ENCODE data around the gene DNAJB4. TPM values are rescaled to one million over a fixed set of nuclear protein-coding genes. Genes with fewer than 3 reads are reported as not detected.

Gene DNAJB4
- total and polyA plus RNA-seq, 2 of the 8 experiments (the other 6 are each of a cell fraction or from before 2014, with no cell fraction given) = 6.6 to 21.8 TPM

DNA sequence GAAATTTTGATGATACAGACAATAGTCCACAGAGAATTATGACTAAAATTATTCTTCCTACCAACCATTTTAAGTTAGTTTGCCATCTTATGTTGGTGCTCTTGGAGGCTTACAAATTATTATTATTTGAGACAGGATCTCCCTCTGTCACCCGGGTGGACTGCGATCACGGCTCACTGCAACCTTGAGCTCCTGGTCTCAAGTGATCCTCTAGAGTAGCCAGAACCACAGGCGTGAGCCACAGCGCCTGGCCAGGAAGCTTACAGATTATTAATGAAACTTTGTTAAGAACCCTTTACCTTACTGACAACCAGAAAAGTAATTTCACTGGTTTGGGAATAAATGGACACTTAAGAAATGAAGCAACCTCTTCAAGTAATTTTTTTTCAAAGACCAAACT, 8.0 kb upstream of the DNAJB4 start:
- H3K18ac ChIP-seq (ENCODE audit: extremely low read depth, low read length) = no peak overlapping the region
- H2AFZ ChIP-seq (ENCODE audit: low read length) = no peak overlapping the region
- no peak overlapping the region for H2BK12ac ChIP-seq (ENCODE audit: low read depth, low read length)
- H3K79me2 ChIP-seq (ENCODE audit: control insufficient read depth in 1 of 2, insufficient read depth in 2 of 2, low read length in 2 of 2) = peaks cover 0 to 24% of the 10 kb centered on the region in 2 experiments; a peak in 2 of 4 replicates
- H2BK120ac ChIP-seq (replicated peaks; ENCODE audit: low read depth, low read length) = no peak overlapping the region
- H4K91ac ChIP-seq (replicated peaks; ENCODE audit: insufficient read length, low read length) = no peak overlapping the region
- H3K14ac ChIP-seq (ENCODE audit: insufficient read length) = no peak overlapping the region
- H3K36me3 ChIP-seq (ENCODE audit: control insufficient read depth in 2 of 4, insufficient read depth in 4 of 4, low read length in 3 of 4) = peaks cover 0 to 15% (median 6%) of the 10 kb centered on the region in 4 experiments; a peak in 5 of 8 replicates
- no peak overlapping the region for H3K9ac ChIP-seq (replicated peaks in 1 of 4; ENCODE audit: extremely low read depth in 1 of 4, low read depth in 3 of 4, low read length in 3 of 4)
- 93% methylated on average over 5 of the region's 5 CpGs; no CpG with 5 or more reads in 1 of the 2 experiments for WGBS, 2 experiments (ENCODE audit: extremely low coverage in 1 of 2, insufficient coverage in 1 of 2, insufficient read length in 1 of 2, insufficient replicate concordance in 2 of 2, low coverage in 1 of 2, low lambda C conversion rate in 2 of 2, missing lambda C conversion rate in 1 of 2)
- H4K5ac ChIP-seq (ENCODE audit: insufficient read length, low read depth, low read length) = no peak overlapping the region
- H4K20me1 ChIP-seq (replicated peaks in 1 of 2; ENCODE audit: control insufficient read depth in 1 of 2, insufficient read depth in 2 of 2, low read length in 2 of 2) = peaks cover 0 to 2% of the 10 kb centered on the region in 2 experiments
- no peaks in the 10 kb centered on the region for H3K23me2 ChIP-seq (ENCODE audit: low read depth, low read length)
- no peaks in the 10 kb centered on the region for H3K27me3 ChIP-seq (replicated peaks in 1 of 4; ENCODE audit: control insufficient read depth in 3 of 4, extremely low read depth in 1 of 4, insufficient read depth in 3 of 4, low read length in 3 of 4)
- H2AK5ac ChIP-seq (ENCODE audit: low read depth, low read length) = no peak overlapping the region
- FAIRE-seq = no peak
- no peaks in the 10 kb centered on the region for H3K4me1 ChIP-seq (replicated peaks in 1 of 4; ENCODE audit: control insufficient read depth in 3 of 4, insufficient read depth in 4 of 4, low read length in 3 of 4)
- H3K4ac ChIP-seq (replicated peaks; ENCODE audit: insufficient read length, low read depth, low read length) = no peak overlapping the region
- no peak overlapping the region for H3K23ac ChIP-seq (ENCODE audit: insufficient read length)
- no peak overlapping the region for H3K56ac ChIP-seq (replicated peaks; ENCODE audit: insufficient read length, low read depth, low read length)
- CTCF ChIA-PET (ENCODE audit: partially characterized antibody) = interaction anchor here (1.1 to 4.1 kb wide), 3 partner anchors 15 to 118 kb away, joined by 3 to 18 read pairs (median 3); no protein-coding TSS in a partner anchor
- no peak overlapping the region for H3K27ac ChIP-seq (ENCODE audit: low read depth, low read length)
- no peak overlapping the region for H3K4me2 ChIP-seq (ENCODE audit: insufficient read depth in 1 of 2, low read depth in 2 of 2, low read length in 2 of 2)
- no peak for DNase-seq (ENCODE audit: low read depth in 1 of 2, low spot score in 2 of 2)
- no peak overlapping the region for H2BK15ac ChIP-seq (ENCODE audit: low read length)
- H4K8ac ChIP-seq (ENCODE audit: extremely low read depth, insufficient read depth, low read length) = no peak overlapping the region
- H3K79me1 ChIP-seq (ENCODE audit: low read depth, low read length) = no peaks in the 10 kb centered on the region
- H3K4me3 ChIP-seq (ENCODE audit: extremely low read depth in 1 of 4, insufficient read depth in 2 of 4, low read depth in 3 of 4, low read length in 4 of 4) = no peak overlapping the region
- POLR2A ChIA-PET (ENCODE audit: partially characterized antibody) = interaction anchor here (2.8 to 6.5 kb wide), 4 partner anchors 8 to 24 kb away, joined by 11 to 46 read pairs (median 42); partner anchors contain the start of genes DNAJB4 and FUBP1
- H2BK5ac ChIP-seq (ENCODE audit: low read depth, low read length) = no peak overlapping the region
- no peak overlapping the region for H2BK20ac ChIP-seq (ENCODE audit: low read length)
- H3K9me3 ChIP-seq (ENCODE audit: insufficient read depth in 2 of 2, low read depth in 1 of 2, low read length in 1 of 2) = no peaks in the 10 kb centered on the region
- TF ChIP-seq KDM5A (IDR thresholded peaks at IDR 0.05; ENCODE audit: low read length) (no peak), CTBP2 (IDR thresholded peaks at IDR 0.05; ENCODE audit: borderline replicate concordance, insufficient read depth, insufficient read length, low read length) (no peak), FOSL1 (IDR thresholded peaks at IDR 0.05; ENCODE audit: insufficient read depth, low read depth, low read length) (no peak), SP1 (IDR thresholded peaks at IDR 0.05; ENCODE audit: low read depth, low read length) (no peak), SIX5 (IDR thresholded peaks at IDR 0.05; ENCODE audit: low read depth, low read length) (no peak), RAD21 (IDR thresholded peaks at IDR 0.05 in 1 of 2, conservative IDR thresholded peaks at IDR 0.05 in 1 of 2; ENCODE audit: low read depth in 2 of 2, low read length in 2 of 2) (no peak), SIN3A (conservative IDR thresholded peaks at IDR 0.05 in 1 of 2, IDR thresholded peaks at IDR 0.05 in 1 of 2; ENCODE audit: low read depth in 1 of 2, low read length in 2 of 2) (no peak), RBBP5 (IDR thresholded peaks at IDR 0.05; ENCODE audit: borderline replicate concordance, low read depth, low read length) (no peak), CHD2 (IDR thresholded peaks at IDR 0.05; ENCODE audit: low read length) (no peak), SP4 (IDR thresholded peaks at IDR 0.05; ENCODE audit: low read length) (no peak), CREB1 (IDR thresholded peaks at IDR 0.05) (no peak), CBX5 (IDR thresholded peaks at IDR 0.05; ENCODE audit: low read depth, low read length) (no peak), GABPA (IDR thresholded peaks at IDR 0.05; ENCODE audit: borderline replicate concordance, insufficient read depth, low read length) (no peak)
